WERI-Rb-1 (cell line): Measurements from ENCODE around the gene TPSB2.
A peak's percentile ranks its signal among the peaks of the same experiment; 100 is the strongest.
"Not testable (repeated sequence)": the region's sequence is repeated elsewhere in the genome, so short reads cannot be mapped to it uniquely, and the experiment has no call there.

Source experiments
- DNase-seq: peaks from one replicate; pipeline ENCODE4 v3.0.0-alpha.2; 2020
- H3K27ac ChIP-seq: fragments of 250-450 bp; sonication (Bioruptor Pico); 2 replicates; pipeline ENCODE4 v1.5.1; 2020; ENCODE audit warnings: mild to moderate bottlenecking, moderate library complexity
- H3K27me3 ChIP-seq: fragments of 250-450 bp; sonication (Bioruptor Pico); 2 replicates; pipeline ENCODE4 v1.5.1; 2021; ENCODE audit warnings: mild to moderate bottlenecking, low read depth, moderate library complexity; ENCODE audit not compliant: insufficient read depth, severe bottlenecking
- H3K36me3 ChIP-seq: fragments of 250-450 bp; sonication (Bioruptor Pico); 2 replicates; pipeline ENCODE4 v1.5.1; 2020; ENCODE audit warnings: mild to moderate bottlenecking, moderate library complexity
- H3K4me3 ChIP-seq: 2 replicates; pipeline ENCODE4 v1.5.1; 2011; ENCODE audit warnings: low read depth, mild to moderate bottlenecking, control low read depth, low read length
- H3K9me3 ChIP-seq: fragments of 250-450 bp; sonication (Bioruptor Pico); 2 replicates; pipeline ENCODE4 v1.5.1; 2021; ENCODE audit warnings: mild to moderate bottlenecking, moderate library complexity; ENCODE audit not compliant: severe bottlenecking
- TF ChIP-seq, protein P1 (sequence below): IDR thresholded peaks from 2 replicates; pipeline ENCODE4 v1.5.1; 2011; ENCODE audit warnings: low read depth, mild to moderate bottlenecking, control low read depth, inconsistent platforms, low read length

Gene TPSB2

DNA sequence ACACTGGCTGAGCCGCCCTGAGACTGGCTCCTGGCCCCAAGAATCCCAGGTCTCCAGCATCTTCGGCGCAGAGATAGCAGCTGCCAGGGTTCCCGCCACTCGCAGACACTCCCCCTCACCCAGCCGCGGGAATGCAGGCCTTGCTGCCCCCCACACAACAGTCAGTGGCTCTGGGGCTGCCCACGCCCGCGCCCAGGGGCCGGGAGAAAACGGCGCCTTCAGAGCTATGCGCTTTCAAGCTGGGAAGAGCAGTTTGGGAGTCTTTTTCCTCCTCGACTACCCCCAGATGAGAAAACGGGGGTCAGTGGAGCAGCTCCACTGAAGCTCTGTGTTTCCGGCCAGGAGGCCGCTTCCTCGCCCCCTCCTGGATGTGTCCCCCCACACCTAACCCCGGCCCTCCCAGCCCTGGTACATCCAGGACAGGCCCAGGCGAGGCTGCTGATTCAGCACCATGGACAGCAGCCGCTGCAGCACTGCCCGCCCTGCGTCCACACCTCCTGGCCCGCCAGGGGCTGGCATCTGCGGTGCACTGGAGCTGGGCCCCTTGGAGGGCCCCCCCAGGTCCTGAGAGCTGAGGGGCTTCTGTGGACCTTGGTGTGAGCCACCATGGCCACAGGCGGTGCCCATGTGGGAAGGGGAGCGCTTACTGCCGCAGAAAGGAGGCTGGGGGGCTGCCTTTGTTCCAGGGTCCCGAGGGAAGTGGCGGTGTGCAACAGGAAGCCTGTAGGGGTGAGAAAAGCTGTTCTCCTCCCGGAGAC is 41.4 kb downstream of the TPSB2 start:
- Histone ChIP-seq H3K27me3 (no peaks in the 10 kb centered on the region), H3K27ac (0 out of 2 replicates have a peak overlapping the region, but pooled peaks have one; percentile 18), H3K9me3 (no peaks in the 10 kb centered on the region), H3K36me3 (peaks cover 28% of the 10 kb centered on the region), H3K4me3 (no peak overlapping the region)
- no peak for DNase-seq
- TF ChIP-seq, protein P1, sequence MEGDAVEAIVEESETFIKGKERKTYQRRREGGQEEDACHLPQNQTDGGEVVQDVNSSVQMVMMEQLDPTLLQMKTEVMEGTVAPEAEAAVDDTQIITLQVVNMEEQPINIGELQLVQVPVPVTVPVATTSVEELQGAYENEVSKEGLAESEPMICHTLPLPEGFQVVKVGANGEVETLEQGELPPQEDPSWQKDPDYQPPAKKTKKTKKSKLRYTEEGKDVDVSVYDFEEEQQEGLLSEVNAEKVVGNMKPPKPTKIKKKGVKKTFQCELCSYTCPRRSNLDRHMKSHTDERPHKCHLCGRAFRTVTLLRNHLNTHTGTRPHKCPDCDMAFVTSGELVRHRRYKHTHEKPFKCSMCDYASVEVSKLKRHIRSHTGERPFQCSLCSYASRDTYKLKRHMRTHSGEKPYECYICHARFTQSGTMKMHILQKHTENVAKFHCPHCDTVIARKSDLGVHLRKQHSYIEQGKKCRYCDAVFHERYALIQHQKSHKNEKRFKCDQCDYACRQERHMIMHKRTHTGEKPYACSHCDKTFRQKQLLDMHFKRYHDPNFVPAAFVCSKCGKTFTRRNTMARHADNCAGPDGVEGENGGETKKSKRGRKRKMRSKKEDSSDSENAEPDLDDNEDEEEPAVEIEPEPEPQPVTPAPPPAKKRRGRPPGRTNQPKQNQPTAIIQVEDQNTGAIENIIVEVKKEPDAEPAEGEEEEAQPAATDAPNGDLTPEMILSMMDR, result no peak

DNA sequence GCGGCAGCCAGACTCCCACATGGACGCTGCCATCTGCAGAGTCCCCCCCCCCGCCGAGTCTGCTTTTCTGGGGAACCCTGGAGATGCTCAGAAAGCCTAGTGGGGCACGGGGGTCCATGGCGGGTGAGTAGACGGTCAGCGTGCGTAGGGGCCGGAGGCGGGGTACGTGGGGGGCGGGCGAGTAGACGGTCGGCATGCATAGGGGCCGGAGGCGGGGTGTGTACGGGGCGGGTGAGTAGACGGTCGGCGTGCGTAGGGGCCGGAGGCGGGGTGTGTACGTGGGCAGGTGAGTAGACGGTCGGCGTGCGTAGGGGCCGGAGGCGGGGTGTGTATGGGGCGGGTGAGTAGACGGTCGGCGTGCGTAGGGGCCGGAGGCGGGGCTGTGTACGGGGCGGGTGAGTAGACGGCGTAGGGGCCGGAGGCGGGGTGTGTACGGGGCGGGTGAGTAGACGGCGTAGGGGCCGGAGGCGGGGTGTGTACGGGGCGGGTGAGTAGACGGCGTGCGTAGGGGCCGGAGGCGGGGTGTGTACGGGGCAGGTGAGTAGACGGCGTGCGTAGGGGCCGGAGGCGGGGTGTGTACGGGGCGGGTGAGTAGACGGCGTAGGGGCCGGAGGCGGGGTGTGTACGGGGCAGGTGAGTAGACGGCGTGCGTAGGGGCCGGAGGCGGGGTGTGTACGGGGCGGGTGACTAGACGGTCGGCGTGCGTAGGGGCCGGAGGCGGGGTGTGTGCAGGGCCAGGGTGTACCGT is 44.4 kb downstream of the TPSB2 start:
- not testable (repeated sequence) for H3K4me3 ChIP-seq, DNase-seq, H3K9me3 ChIP-seq, H3K27me3 ChIP-seq, H3K27ac ChIP-seq
- peaks cover 31% of the 10 kb centered on the region for H3K36me3 ChIP-seq

DNA sequence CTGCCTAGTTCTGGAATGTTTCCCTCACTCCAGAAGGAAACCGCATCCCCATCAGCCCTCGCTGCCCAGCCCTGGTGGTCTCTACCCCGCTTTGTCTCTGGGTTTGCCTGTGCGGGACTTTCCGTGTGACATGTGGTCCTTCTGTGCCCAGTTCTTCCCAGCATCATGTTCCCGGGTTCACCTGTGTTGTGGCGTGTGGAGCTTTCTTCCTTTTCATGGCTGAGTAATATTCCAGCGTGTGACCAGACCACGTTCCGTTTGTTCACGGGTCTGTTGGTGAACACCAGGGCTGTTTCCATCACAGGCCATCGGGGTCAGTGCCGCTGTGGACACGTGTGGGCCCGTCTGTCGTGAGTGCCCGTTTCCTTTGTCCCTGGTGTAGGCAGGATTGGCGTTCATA is 45.0 kb downstream of the TPSB2 start:
- TF ChIP-seq, protein P1, result no peak
- no peak overlapping the region for H3K4me3 ChIP-seq
- no peak overlapping the region for H3K27ac ChIP-seq
- H3K27me3 ChIP-seq, result no peaks in the 10 kb centered on the region
- no peaks in the 10 kb centered on the region for H3K9me3 ChIP-seq
- H3K36me3 ChIP-seq, result peaks cover 31% of the 10 kb centered on the region
- no peak for DNase-seq

DNA sequence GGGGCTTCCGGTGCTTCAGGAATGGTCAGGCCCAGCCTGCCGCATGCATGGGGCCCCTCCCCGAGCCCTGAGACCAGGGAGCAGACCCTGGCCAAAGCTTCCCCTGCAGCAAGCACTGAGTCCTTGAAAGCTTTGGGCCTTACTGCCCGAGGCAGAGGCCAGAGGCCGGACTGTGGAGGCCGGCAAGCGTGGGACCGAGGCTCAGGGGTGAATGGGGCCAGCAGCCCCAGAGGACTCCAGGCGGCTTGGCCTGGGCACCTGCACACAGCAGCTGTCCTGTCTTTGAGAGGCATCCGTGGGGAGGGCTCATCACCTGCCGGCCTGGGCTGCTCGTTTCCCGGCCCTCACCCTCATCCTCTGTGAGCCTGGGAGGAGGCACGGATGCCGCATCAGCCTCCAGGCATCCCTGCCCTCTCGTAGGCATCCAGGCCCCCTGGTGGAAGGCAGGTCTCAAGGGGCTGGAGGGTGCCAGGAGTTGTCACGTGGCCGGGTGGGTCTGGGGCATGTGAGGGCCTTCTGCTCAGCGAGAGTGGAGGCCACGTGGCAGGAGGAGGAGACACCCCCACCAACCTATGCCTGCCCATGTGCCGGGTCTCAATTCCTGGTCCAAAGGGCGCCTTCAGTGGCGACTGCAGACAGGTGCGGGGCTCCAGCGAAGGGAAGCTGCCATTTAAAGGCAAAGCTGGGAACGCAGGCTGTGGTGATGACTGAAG is 45.7 kb downstream of the TPSB2 start:
- DNase-seq, result no peak
- TF ChIP-seq, protein P1, result 0 out of 2 replicates have a peak, but pooled peaks have one; percentile 16
- no peak overlapping the region for H3K4me3 ChIP-seq
- H3K36me3 ChIP-seq, result peaks cover 31% of the 10 kb centered on the region
- no peaks in the 10 kb centered on the region for H3K27me3 ChIP-seq
- no peaks in the 10 kb centered on the region for H3K9me3 ChIP-seq
- no peak overlapping the region; the same call in 1 of the 2 replicates for H3K27ac ChIP-seq

DNA sequence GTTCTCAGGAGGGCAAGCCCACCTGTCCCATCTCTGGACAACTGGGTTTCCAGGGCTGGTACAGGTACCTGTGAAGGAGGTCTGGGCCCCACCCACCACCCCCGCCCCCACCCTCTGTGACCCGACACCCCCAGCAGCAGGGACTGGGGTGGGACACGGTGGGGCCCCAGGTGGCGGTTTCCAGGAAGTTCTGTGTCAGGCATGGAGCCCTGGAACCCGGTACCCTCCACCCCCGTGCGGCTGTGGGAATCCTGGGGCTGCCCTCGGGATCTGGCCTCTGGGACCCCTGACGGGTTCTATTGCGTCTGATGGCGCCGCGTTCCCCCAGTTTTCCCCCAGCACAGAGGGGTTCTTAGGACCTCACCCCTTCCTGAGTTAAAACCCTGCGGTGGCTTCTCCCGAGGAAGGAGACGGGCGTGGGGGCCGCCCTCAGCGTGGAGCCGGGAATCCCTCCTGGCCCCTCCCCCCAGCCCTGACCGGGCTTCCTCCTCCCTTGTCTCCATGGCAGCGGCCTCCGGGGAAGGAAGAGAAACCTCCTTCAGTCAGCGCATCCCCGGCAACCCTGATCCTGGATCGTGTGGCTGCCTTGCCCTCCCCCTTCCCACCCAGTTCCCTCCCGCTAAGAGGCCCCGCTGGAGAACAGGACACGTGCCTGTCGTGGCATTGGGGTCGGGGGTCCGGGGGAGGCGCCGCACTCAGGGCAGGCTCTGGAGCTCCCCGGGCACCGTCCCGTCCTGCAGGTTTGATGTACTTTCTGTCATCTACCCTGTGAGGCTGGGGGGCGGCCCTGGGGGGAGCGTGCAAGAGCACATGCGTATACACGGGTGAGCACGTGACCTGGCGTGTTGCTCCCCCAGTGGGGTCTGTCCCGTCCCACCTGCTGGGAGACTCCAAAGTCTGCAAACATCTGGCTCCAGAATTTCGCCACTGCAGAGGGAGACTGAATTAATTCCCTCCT is 46.8 kb downstream of the TPSB2 start:
- Histone ChIP-seq H3K27me3 (no peaks in the 10 kb centered on the region), H3K36me3 (peaks cover 31% of the 10 kb centered on the region), H3K9me3 (no peaks in the 10 kb centered on the region), H3K4me3 (no peak overlapping the region), H3K27ac (peak overlapping the region; percentile 64)
- TF ChIP-seq, protein P1, result no peak
- DNase-seq, result peak; percentile 82
